DMS 273 (cell line): ENCODE measurements around the gene KIAA1191.
"Not testable (repeated sequence)": the region's sequence is repeated elsewhere in the genome, so short reads cannot be mapped to it uniquely, and the experiment has no call there.

ENCODE experiments used
- DNase-seq: peaks from one replicate; lab custom pipeline; 2025; ENCODE audit not compliant: unreplicated experiment; lab: John Stamatoyannopoulos, UW

Gene KIAA1191

GRCh38 chr5:176317534-176318374 is 43.8 kb downstream of the KIAA1191 start:
- DNase-seq = no peak

- DNase-seq = not testable (repeated sequence)
These were observed 56.2 kb downstream of the KIAA1191 start for GRCh38 chr5:176305356-176305755.
